Raji (cell line): Measurements from ENCODE around the gene HBD.

Experiments used
- POLR2A ChIP-seq: IDR thresholded peaks from 2 replicates; pipeline ENCODE4 v1.6.1; 2011; ENCODE audit warnings: low read depth, low read length, control low read depth; ENCODE audit not compliant: insufficient read depth

The HBD gene

DNA sequence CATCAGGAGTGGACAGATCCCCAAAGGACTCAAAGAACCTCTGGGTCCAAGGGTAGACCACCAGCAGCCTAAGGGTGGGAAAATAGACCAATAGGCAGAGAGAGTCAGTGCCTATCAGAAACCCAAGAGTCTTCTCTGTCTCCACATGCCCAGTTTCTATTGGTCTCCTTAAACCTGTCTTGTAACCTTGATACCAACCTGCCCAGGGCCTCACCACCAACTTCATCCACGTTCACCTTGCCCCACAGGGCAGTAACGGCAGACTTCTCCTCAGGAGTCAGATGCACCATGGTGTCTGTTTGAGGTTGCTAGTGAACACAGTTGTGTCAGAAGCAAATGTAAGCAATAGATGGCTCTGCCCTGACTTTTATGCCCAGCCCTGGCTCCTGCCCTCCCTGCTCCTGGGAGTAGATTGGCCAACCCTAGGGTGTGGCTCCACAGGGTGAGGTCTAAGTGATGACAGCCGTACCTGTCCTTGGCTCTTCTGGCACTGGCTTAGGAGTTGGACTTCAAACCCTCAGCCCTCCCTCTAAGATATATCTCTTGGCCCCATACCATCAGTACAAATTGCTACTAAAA is 7.5 kb downstream of the HBD start, which contains the start of gene HBB:
HBB (minus strand) TSS at position 340 of the 579 bp plus-strand sequence; CDS start at position 290, 50 bp downstream.
- TF ChIP-seq POLR2A: no peak

DNA sequence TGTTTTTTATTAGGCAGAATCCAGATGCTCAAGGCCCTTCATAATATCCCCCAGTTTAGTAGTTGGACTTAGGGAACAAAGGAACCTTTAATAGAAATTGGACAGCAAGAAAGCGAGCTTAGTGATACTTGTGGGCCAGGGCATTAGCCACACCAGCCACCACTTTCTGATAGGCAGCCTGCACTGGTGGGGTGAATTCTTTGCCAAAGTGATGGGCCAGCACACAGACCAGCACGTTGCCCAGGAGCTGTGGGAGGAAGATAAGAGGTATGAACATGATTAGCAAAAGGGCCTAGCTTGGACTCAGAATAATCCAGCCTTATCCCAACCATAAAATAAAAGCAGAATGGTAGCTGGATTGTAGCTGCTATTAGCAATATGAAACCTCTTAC is 8.8 kb downstream of the HBD start:
- no peak for TF ChIP-seq POLR2A

DNA sequence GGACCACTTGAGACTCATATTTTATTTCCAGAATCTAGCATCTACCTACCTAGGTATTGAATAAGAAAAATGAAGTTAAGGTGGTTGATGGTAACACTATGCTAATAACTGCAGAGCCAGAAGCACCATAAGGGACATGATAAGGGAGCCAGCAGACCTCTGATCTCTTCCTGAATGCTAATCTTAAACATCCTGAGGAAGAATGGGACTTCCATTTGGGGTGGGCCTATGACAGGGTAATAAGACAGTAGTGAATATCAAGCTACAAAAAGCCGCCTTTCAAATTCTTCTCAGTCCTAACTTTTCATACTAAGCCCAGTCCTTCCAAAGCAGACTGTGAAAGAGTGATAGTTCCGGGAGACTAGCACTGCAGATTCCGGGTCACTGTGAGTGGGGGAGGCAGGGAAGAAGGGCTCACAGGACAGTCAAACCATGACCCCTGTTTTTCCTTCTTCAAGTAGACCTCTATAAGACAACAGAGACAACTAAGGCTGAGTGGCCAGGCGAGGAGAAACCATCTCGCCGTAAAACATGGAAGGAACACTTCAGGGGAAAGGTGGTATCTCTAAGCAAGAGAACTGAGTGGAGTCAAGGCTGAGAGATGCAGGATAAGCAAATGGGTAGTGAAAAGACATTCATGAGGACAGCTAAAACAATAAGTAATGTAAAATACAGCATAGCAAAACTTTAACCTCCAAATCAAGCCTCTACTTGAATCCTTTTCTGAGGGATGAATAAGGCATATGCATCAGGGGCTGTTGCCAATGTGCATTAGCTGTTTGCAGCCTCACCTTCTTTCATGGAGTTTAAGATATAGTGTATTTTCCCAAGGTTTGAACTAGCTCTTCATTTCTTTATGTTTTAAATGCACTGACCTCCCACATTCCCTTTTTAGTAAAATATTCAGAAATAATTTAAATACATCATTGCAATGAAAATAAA is 9.5 kb downstream of the HBD start:
- no peak for TF ChIP-seq POLR2A

GRCh38 chr11:5223686-5224085 is 10.6 kb downstream of the HBD start:
- no peak for TF ChIP-seq POLR2A

DNA sequence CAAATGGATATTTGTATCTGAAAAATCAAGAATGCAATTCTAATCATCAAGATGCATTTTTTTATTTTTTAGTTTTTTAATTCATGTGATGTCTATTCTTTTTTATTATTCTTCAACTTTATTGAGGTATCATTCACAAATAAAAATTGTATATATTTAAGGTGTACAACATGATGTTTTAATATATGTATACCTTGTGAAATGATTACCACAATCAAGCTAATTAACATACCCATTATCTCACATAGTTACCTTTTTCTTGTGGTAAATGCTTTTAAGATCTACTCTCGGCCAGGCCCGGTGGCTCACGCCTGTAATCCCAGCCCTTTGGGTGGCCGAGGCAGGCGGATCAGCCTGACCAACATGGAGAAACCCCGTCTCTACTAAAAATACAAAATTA is 11.1 kb downstream of the HBD start:
- TF ChIP-seq POLR2A: no peak

DNA sequence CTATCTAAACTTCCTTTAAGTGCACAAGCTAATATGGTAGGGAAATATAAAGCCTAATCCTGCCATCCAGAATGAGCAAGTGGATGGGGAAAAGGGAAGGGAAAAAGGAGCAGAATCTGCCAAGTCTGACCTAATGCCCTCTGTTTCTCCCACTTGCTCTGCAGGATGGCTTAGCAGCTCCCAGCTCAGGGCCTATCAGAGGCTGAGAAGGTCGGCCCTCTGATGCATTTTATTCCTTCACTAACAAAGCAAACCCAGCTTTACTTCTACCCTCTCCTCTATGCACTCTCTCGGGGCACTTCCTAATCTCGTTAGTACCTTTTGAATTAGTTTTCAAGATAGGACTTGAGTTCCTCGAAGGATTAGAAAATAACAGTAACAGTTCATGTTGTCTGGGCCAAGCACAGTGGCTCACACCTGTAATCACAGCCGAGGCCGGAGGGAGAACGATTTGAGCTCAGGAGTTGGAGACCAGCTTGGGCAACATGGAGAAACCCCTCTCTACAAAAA is 23.9 kb downstream of the HBD start:
- no peak for TF ChIP-seq POLR2A

- no peak for TF ChIP-seq POLR2A
These were observed 29.5 kb downstream of the HBD start for GRCh38 chr11:5204787-5205186.

DNA sequence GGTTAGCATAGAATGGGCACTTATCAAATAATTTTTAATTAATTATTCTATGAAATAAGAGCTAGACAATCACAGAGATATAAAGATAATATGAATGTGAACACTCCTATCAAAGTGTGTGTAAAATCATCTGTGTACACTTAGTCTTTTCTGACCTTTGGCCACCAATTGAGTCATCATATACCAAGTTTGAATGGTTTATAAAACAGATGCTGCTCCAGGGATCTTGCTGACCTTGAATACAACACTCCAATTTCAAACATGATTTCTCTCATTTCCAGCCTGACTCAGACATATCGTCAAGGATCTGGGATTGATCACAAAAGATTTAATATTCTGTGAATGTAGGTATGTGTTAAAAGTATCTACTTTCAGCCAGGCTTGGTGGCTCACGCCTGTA is 30.9 kb downstream of the HBD start:
- no peak for TF ChIP-seq POLR2A

GRCh38 chr11:5200582-5200981 is 33.7 kb downstream of the HBD start, which contains the start of gene OR51V1:
Gene OR51V1, minus strand, starts transcription at chr11:5200682. Its CDS starts 0 bp downstream, at chr11:5200682.
- no peak for TF ChIP-seq POLR2A

- TF ChIP-seq POLR2A: no peak
These were observed 36.0 kb downstream of the HBD start for GRCh38 chr11:5198285-5198684.

DNA sequence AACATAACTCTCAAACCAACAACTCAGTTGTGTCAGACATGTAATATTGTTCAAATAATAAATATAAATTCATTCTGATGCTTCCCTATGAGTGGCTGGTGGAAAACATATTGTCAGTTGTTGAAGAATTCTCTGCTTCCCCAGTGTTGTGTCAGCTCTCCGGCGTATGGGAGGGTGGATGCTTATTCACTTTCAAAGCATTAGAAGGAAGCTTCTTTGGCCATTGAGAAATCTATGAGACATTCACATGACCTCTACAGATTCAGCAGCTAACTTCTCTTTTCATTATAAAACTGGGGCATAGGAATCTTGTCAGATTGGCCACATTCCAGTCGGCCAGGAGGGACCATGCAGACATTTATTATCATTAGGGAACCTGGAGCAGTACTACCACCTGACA is 36.7 kb downstream of the HBD start:
- TF ChIP-seq POLR2A: no peak

GRCh38 chr11:5196731-5197130 is 37.6 kb downstream of the HBD start:
- TF ChIP-seq POLR2A: no peak

- TF ChIP-seq POLR2A: no peak
These were observed 38.2 kb downstream of the HBD start for GRCh38 chr11:5196067-5196466.

DNA sequence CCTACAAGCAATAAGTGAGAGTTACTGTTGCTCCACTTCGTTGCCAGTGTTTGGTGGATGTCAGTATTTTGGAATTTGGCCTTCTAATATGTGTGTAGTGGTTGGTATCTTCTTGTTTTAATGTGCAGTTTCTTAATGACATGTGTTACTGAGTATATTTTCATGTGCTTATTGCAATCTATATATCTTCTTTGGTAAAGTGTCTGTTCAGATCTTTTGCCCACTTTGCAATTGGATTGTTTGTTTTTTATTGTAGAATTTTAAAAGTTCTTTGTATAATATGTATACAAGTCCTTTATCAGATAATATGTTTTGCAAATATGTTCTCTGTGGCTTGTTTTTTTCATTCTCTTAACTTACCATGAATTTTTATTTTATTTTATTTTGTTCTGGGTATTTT is 41.5 kb downstream of the HBD start:
- no peak for TF ChIP-seq POLR2A

DNA sequence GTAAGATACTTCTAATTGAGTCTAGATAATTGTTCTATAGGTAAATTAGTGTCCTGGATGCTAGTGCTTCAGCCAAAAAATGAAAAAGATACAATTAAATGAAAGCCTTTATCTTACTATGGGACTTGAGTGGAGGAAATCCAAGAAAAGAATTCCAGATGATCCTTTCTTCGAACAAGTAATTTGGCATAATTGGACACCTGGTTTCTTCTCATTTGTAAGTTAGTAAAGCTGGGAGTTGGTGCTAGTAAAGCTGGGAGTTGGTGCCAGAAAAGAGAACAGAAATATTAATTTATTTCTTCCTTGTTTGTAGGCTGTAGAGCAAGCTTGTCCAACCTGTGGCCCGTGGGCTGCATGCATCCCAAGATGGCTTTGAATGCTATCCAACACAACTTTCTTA is 46.1 kb downstream of the HBD start:
- TF ChIP-seq POLR2A: no peak
